ENCODE data around the gene LAS1L. TPM values are rescaled to one million over a fixed set of nuclear protein-coding genes. Genes with fewer than 3 reads are reported as not detected.

The LAS1L gene
- polyA plus RNA-seq, 1 donor from 2014 or later: 40.0 TPM

DNA sequence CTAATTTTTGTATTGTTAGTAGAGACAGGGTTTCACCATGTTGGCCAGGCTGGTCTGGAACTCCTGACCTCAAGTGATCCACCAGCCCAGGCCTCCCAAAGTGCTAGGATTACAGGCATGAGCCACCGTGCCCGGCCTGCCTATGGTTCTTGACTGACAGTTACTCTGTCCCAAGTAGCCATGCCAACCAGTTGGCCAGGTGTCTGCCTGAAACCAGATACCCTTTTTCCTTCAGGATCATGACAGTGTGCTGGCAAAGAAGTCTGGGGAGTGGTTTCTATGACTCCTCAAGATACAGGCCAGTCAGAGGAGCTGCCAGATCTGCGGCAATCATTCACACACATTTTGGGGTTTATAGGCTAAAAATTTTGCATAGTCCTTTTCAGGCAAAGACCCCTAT is 1.7 kb upstream of the LAS1L start:
- Histone ChIP-seq H3K79me2 (replicated peaks; ENCODE audit: insufficient read depth, low read length) (peaks cover 9% of the 10 kb centered on the region), H3K27ac (ENCODE audit: low read length) (no peak overlapping the region), H3K9ac (ENCODE audit: low read length) (no peak overlapping the region), H2AFZ (ENCODE audit: low read depth, low read length) (no peak overlapping the region), H3K9me3 (ENCODE audit: low read length) (no peaks in the 10 kb centered on the region), H3K27me3 (ENCODE audit: insufficient read depth, low read depth, low read length) (no peaks in the 10 kb centered on the region), H3K4me3 (ENCODE audit: low read length) (no peak overlapping the region), H3K36me3 (ENCODE audit: insufficient read depth, low read length) (no peaks in the 10 kb centered on the region), H3K9me2 (ENCODE audit: insufficient read depth, low read length) (no peaks in the 10 kb centered on the region), H3K4me2 (ENCODE audit: low read length) (no peak overlapping the region), H4K20me1 (ENCODE audit: insufficient read depth) (no peaks in the 10 kb centered on the region), H3F3A (ENCODE audit: insufficient read depth, low read length, poor library complexity, severe bottlenecking) (no peaks in the 10 kb centered on the region)
- TF ChIP-seq MXI1 (conservative IDR thresholded peaks at IDR 0.05; ENCODE audit: poor library complexity, severe bottlenecking): no peak
- no peak for TF ChIP-seq TAF1 (IDR thresholded peaks at IDR 0.05; ENCODE audit: low read depth)
- no peak for TF ChIP-seq EZH2 (IDR thresholded peaks at IDR 0.05; ENCODE audit: borderline replicate concordance, insufficient read depth, low read length, poor library complexity, severe bottlenecking)
- TF ChIP-seq, protein P1, sequence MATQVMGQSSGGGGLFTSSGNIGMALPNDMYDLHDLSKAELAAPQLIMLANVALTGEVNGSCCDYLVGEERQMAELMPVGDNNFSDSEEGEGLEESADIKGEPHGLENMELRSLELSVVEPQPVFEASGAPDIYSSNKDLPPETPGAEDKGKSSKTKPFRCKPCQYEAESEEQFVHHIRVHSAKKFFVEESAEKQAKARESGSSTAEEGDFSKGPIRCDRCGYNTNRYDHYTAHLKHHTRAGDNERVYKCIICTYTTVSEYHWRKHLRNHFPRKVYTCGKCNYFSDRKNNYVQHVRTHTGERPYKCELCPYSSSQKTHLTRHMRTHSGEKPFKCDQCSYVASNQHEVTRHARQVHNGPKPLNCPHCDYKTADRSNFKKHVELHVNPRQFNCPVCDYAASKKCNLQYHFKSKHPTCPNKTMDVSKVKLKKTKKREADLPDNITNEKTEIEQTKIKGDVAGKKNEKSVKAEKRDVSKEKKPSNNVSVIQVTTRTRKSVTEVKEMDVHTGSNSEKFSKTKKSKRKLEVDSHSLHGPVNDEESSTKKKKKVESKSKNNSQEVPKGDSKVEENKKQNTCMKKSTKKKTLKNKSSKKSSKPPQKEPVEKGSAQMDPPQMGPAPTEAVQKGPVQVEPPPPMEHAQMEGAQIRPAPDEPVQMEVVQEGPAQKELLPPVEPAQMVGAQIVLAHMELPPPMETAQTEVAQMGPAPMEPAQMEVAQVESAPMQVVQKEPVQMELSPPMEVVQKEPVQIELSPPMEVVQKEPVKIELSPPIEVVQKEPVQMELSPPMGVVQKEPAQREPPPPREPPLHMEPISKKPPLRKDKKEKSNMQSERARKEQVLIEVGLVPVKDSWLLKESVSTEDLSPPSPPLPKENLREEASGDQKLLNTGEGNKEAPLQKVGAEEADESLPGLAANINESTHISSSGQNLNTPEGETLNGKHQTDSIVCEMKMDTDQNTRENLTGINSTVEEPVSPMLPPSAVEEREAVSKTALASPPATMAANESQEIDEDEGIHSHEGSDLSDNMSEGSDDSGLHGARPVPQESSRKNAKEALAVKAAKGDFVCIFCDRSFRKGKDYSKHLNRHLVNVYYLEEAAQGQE (IDR thresholded peaks at IDR 0.05; ENCODE audit: borderline replicate concordance): no peak
- TF ChIP-seq EP300 (conservative IDR thresholded peaks at IDR 0.05; ENCODE audit: poor library complexity, severe bottlenecking): no peak

DNA sequence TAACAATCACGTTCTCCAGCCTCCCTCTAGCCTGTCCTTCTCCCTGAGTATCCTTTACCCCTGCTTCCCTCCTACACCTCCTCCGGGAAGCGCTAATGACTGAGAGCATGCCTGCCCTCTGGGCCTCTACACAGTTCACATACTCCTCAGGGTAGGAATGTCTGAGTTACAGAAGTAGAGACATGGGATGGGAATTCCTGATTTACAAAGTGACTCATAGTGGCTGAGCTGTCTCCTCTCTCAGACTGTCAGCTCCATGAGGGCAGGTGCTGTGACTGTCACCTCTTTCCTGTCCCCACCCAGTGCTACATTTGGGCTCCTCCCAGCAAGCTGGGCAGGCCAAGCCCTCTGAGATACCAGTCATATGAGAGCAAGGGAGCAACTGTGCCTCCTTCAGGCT is 2.6 kb downstream of the LAS1L start:
- Histone ChIP-seq H4K20me1 (ENCODE audit: insufficient read depth) (no peaks in the 10 kb centered on the region), H3K27ac (ENCODE audit: low read length) (no peak overlapping the region), H2AFZ (ENCODE audit: low read depth, low read length) (no peak overlapping the region), H3K9me2 (ENCODE audit: insufficient read depth, low read length) (no peaks in the 10 kb centered on the region), H3K27me3 (ENCODE audit: insufficient read depth, low read depth, low read length) (no peaks in the 10 kb centered on the region), H3K79me2 (replicated peaks; ENCODE audit: insufficient read depth, low read length) (peaks cover 9% of the 10 kb centered on the region), H3K4me2 (ENCODE audit: low read length) (no peak overlapping the region), H3K36me3 (ENCODE audit: insufficient read depth, low read length) (no peaks in the 10 kb centered on the region), H3K9me3 (ENCODE audit: low read length) (no peaks in the 10 kb centered on the region), H3K9ac (ENCODE audit: low read length) (no peak overlapping the region), H3K4me3 (ENCODE audit: low read length) (no peak overlapping the region), H3F3A (ENCODE audit: insufficient read depth, low read length, poor library complexity, severe bottlenecking) (no peaks in the 10 kb centered on the region)
- TF ChIP-seq EP300 (conservative IDR thresholded peaks at IDR 0.05; ENCODE audit: poor library complexity, severe bottlenecking) (no peak), MXI1 (conservative IDR thresholded peaks at IDR 0.05; ENCODE audit: poor library complexity, severe bottlenecking) (no peak), EZH2 (IDR thresholded peaks at IDR 0.05; ENCODE audit: borderline replicate concordance, insufficient read depth, low read length, poor library complexity, severe bottlenecking) (no peak), POLR2AphosphoS5 (IDR thresholded peaks at IDR 0.05) (no peak), SMC3 (conservative IDR thresholded peaks at IDR 0.05; ENCODE audit: poor library complexity) (no peak)
- TF ChIP-seq, protein P1 (IDR thresholded peaks at IDR 0.05; ENCODE audit: borderline replicate concordance): no peak
- TF ChIP-seq, protein P2, sequence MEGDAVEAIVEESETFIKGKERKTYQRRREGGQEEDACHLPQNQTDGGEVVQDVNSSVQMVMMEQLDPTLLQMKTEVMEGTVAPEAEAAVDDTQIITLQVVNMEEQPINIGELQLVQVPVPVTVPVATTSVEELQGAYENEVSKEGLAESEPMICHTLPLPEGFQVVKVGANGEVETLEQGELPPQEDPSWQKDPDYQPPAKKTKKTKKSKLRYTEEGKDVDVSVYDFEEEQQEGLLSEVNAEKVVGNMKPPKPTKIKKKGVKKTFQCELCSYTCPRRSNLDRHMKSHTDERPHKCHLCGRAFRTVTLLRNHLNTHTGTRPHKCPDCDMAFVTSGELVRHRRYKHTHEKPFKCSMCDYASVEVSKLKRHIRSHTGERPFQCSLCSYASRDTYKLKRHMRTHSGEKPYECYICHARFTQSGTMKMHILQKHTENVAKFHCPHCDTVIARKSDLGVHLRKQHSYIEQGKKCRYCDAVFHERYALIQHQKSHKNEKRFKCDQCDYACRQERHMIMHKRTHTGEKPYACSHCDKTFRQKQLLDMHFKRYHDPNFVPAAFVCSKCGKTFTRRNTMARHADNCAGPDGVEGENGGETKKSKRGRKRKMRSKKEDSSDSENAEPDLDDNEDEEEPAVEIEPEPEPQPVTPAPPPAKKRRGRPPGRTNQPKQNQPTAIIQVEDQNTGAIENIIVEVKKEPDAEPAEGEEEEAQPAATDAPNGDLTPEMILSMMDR (IDR thresholded peaks at IDR 0.05; ENCODE audit: poor library complexity, severe bottlenecking): no peak

Measured in neural cell (in vitro differentiated cells).